Measurements from ENCODE around the gene PLAAT3. TPM values are rescaled to one million over a fixed set of nuclear protein-coding genes. Genes with fewer than 3 reads are reported as not detected.
"Not testable (repeated sequence)": the region's sequence is repeated elsewhere in the genome, so short reads cannot be mapped to it uniquely, and the experiment has no call there.

Gene PLAAT3
- total RNA-seq, 1 experiment from 2014 or later, result 0.69 TPM

- no peak for DNase-seq (ENCODE audit: low spot score)
- no TSS peak for BruUV-seq (replicated peaks)
- H3K4me3 ChIP-seq (ENCODE audit: low read depth, low read length, poor library complexity, severe bottlenecking), result no peak overlapping the region
- no peak for TF ChIP-seq CTCF (conservative IDR thresholded peaks at IDR 0.05; ENCODE audit: low read depth, low read length)
- no peak for TF ChIP-seq EZH2 (IDR thresholded peaks at IDR 0.05; ENCODE audit: borderline replicate concordance, low read depth, low read length, poor library complexity, severe bottlenecking)
- intact Hi-C loops (cut with micrococcal nuclease; ENCODE audit: unreplicated experiment), result no loop called here
- ChIA-PET CTCF (interaction anchor here (0.6 kb wide), 1 partner anchor 142 kb away, joined by 3 read pairs; no protein-coding TSS in a partner anchor), POLR2A (ENCODE audit: low non-redundant PET) (no interaction called here)
- no peaks in the 10 kb centered on the region for H3K4me1 ChIP-seq (ENCODE audit: insufficient read depth, low read length, poor library complexity, severe bottlenecking)
- no peaks in the 10 kb centered on the region for H3K27me3 ChIP-seq (replicated peaks; ENCODE audit: insufficient read depth, low read depth, low read length, poor library complexity)
- H3K9me3 ChIP-seq (ENCODE audit: low read depth, low read length, poor library complexity, severe bottlenecking), result no peaks in the 10 kb centered on the region
- H3K27ac ChIP-seq (ENCODE audit: low read depth, low read length, poor library complexity, severe bottlenecking), result no peak overlapping the region
- H3K36me3 ChIP-seq (ENCODE audit: insufficient read depth, low read length, poor library complexity, severe bottlenecking), result no peaks in the 10 kb centered on the region
Measured at GRCh38 chr11:63621071-63621470, 6.8 kb upstream of the PLAAT3 start.

- no peaks in the 10 kb centered on the region for H3K9me3 ChIP-seq (ENCODE audit: low read depth, low read length, poor library complexity, severe bottlenecking)
- CTCF ChIA-PET, result no interaction called here
- no peaks in the 10 kb centered on the region for H3K27me3 ChIP-seq (replicated peaks; ENCODE audit: insufficient read depth, low read depth, low read length, poor library complexity)
- H3K4me1 ChIP-seq (ENCODE audit: insufficient read depth, low read length, poor library complexity, severe bottlenecking), result no peaks in the 10 kb centered on the region
- no peak overlapping the region for H3K27ac ChIP-seq (ENCODE audit: low read depth, low read length, poor library complexity, severe bottlenecking)
- no peak for DNase-seq (ENCODE audit: low spot score)
- no peak for TF ChIP-seq CTCF (conservative IDR thresholded peaks at IDR 0.05; ENCODE audit: low read depth, low read length)
- no peak for TF ChIP-seq EZH2 (IDR thresholded peaks at IDR 0.05; ENCODE audit: borderline replicate concordance, low read depth, low read length, poor library complexity, severe bottlenecking)
- H3K4me3 ChIP-seq (ENCODE audit: low read depth, low read length, poor library complexity, severe bottlenecking), result no peak overlapping the region
- H3K36me3 ChIP-seq (ENCODE audit: insufficient read depth, low read length, poor library complexity, severe bottlenecking), result no peaks in the 10 kb centered on the region
- POLR2A ChIA-PET (ENCODE audit: low non-redundant PET), result no interaction called here
- intact Hi-C loops (cut with micrococcal nuclease; ENCODE audit: unreplicated experiment), result no loop called here
- no TSS peak for BruUV-seq (replicated peaks)
Measured at GRCh38 chr11:63619967-63620366, 5.7 kb upstream of the PLAAT3 start.

GRCh38 chr11:63617686-63618085, 3.5 kb upstream of the PLAAT3 start:
- BruUV-seq (replicated peaks); intact Hi-C loops (cut with micrococcal nuclease; ENCODE audit: unreplicated experiment); POLR2A ChIA-PET (ENCODE audit: low non-redundant PET); H3K4me3 ChIP-seq (ENCODE audit: low read depth, low read length, poor library complexity, severe bottlenecking); CTCF ChIA-PET; H3K4me1 ChIP-seq (ENCODE audit: insufficient read depth, low read length, poor library complexity, severe bottlenecking); DNase-seq (ENCODE audit: low spot score); H3K27me3 ChIP-seq (replicated peaks; ENCODE audit: insufficient read depth, low read depth, low read length, poor library complexity); H3K36me3 ChIP-seq (ENCODE audit: insufficient read depth, low read length, poor library complexity, severe bottlenecking); H3K27ac ChIP-seq (ENCODE audit: low read depth, low read length, poor library complexity, severe bottlenecking); H3K9me3 ChIP-seq (ENCODE audit: low read depth, low read length, poor library complexity, severe bottlenecking): not testable (repeated sequence)

- Histone ChIP-seq H3K4me1 (ENCODE audit: insufficient read depth, low read length, poor library complexity, severe bottlenecking) (peaks cover 6% of the 10 kb centered on the region), H3K27ac (ENCODE audit: low read depth, low read length, poor library complexity, severe bottlenecking) (no peak overlapping the region), H3K9me3 (ENCODE audit: low read depth, low read length, poor library complexity, severe bottlenecking) (no peaks in the 10 kb centered on the region), H3K27me3 (replicated peaks; ENCODE audit: insufficient read depth, low read depth, low read length, poor library complexity) (no peaks in the 10 kb centered on the region), H3K4me3 (ENCODE audit: low read depth, low read length, poor library complexity, severe bottlenecking) (no peak overlapping the region), H3K36me3 (ENCODE audit: insufficient read depth, low read length, poor library complexity, severe bottlenecking) (no peaks in the 10 kb centered on the region)
- TF ChIP-seq CTCF (conservative IDR thresholded peaks at IDR 0.05; ENCODE audit: low read depth, low read length) (no peak), EZH2 (IDR thresholded peaks at IDR 0.05; ENCODE audit: borderline replicate concordance, low read depth, low read length, poor library complexity, severe bottlenecking) (no peak)
- no TSS peak for BruUV-seq (replicated peaks)
- ChIA-PET POLR2A (ENCODE audit: low non-redundant PET) (no interaction called here), CTCF (no interaction called here)
- DNase-seq (ENCODE audit: low spot score), result no peak
- intact Hi-C loops (cut with micrococcal nuclease; ENCODE audit: unreplicated experiment), result no loop called here
Measured at GRCh38 chr11:63616953-63617352, 2.7 kb upstream of the PLAAT3 start.

All from A673 (cell line).